OCI-M1 (cell line): ENCODE data around the gene CELF6.
"Not testable (repeated sequence)": the region's sequence is repeated elsewhere in the genome, so short reads cannot be mapped to it uniquely, and the experiment has no call there.

Source experiments
- DNase-seq: peaks from one replicate; lab custom pipeline; 2025; lab: John Stamatoyannopoulos, UW

Gene CELF6

GRCh38 chr15:72315706-72316370, 4.1 kb downstream of the CELF6 start:
- peak; percentile 76 for DNase-seq

- DNase-seq, result no peak
These were observed 6.1 kb downstream of the CELF6 start for GRCh38 chr15:72313881-72314280.

GRCh38 chr15:72313448-72313840, 6.5 kb downstream of the CELF6 start:
- no peak for DNase-seq

- DNase-seq, result peak; percentile 74
These were observed 7.1 kb downstream of the CELF6 start for GRCh38 chr15:72312605-72313447.

- DNase-seq, result no peak
These were observed 12.9 kb downstream of the CELF6 start for GRCh38 chr15:72307026-72307425.

- peak; percentile 51 for DNase-seq
These were observed 13.7 kb downstream of the CELF6 start for GRCh38 chr15:72306211-72306785.

- no peak for DNase-seq
These were observed 15.4 kb downstream of the CELF6 start for GRCh38 chr15:72304596-72304995.

- DNase-seq, result no peak
These were observed 17.0 kb downstream of the CELF6 start for GRCh38 chr15:72302955-72303354.

GRCh38 chr15:72289597-72290325, 30.2 kb downstream of the CELF6 start:
- no peak for DNase-seq

- DNase-seq, result no peak
These were observed 31.0 kb downstream of the CELF6 start for GRCh38 chr15:72288796-72289596.

GRCh38 chr15:72285927-72286516, 33.9 kb downstream of the CELF6 start:
- peak; percentile 40 for DNase-seq

- no peak for DNase-seq
These were observed 34.6 kb downstream of the CELF6 start for GRCh38 chr15:72285402-72285801.

- no peak for DNase-seq
These were observed 35.2 kb downstream of the CELF6 start for GRCh38 chr15:72284781-72285180.

- DNase-seq, result no peak
These were observed 38.2 kb downstream of the CELF6 start for GRCh38 chr15:72281713-72282112.

- DNase-seq, result no peak
These were observed 39.2 kb downstream of the CELF6 start for GRCh38 chr15:72280751-72281150.

- no peak for DNase-seq
These were observed 41.2 kb downstream of the CELF6 start for GRCh38 chr15:72278737-72279136.

- peak; percentile 22 for DNase-seq
These were observed 43.6 kb downstream of the CELF6 start for GRCh38 chr15:72276326-72276700.

- not testable (repeated sequence) for DNase-seq
These were observed 44.2 kb downstream of the CELF6 start for GRCh38 chr15:72275635-72276325.

- no peak for DNase-seq
These were observed 47.0 kb downstream of the CELF6 start for GRCh38 chr15:72272997-72273352.

- peak; percentile 98 for DNase-seq
These were observed 47.6 kb downstream of the CELF6 start, which contains the start of gene PARP6 for GRCh38 chr15:72272213-72272996. Gene PARP6 (minus strand): TSS chr15:72272554. CDS start chr15:72267477, 5,077 bp downstream.
